Fibroblast of pulmonary artery (primary cell): ENCODE data around the gene NPHS1.
"Not testable (repeated sequence)": the region's sequence is repeated elsewhere in the genome, so short reads cannot be mapped to it uniquely, and the experiment has no call there.

Experiments used
- DNase-seq: peaks from one replicate; pipeline ENCODE4 v3.0.0-alpha.2; 2010; ENCODE audit warnings: low read depth
- H3K4me3 ChIP-seq: replicated peaks from 2 replicates; pipeline ENCODE4 v1.5.1; 2011; ENCODE audit warnings: low read depth, mild to moderate bottlenecking, control low read depth, low read length, moderate library complexity
- CTCF ChIP-seq: IDR thresholded peaks from 2 replicates; pipeline ENCODE4 v1.5.1; 2011; ENCODE audit warnings: mild to moderate bottlenecking, control low read depth, low read length, inconsistent platforms; ENCODE audit errors: missing control alignments

NPHS1 gene

GRCh38 chr19:35895911-35896642 is 43.8 kb upstream of the NPHS1 start:
- DNase-seq: no peak
- TF ChIP-seq CTCF: no peak
- H3K4me3 ChIP-seq: no peak overlapping the region

GRCh38 chr19:35894342-35894741 is 42.0 kb upstream of the NPHS1 start:
- TF ChIP-seq CTCF: no peak
- DNase-seq: no peak
- no peak overlapping the region for H3K4me3 ChIP-seq

GRCh38 chr19:35891819-35892218 is 39.5 kb upstream of the NPHS1 start:
- DNase-seq, H3K4me3 ChIP-seq: not testable (repeated sequence)

GRCh38 chr19:35890113-35890650 is 37.9 kb upstream of the NPHS1 start:
- no peak overlapping the region for H3K4me3 ChIP-seq
- DNase-seq: no peak
- no peak for TF ChIP-seq CTCF

- DNase-seq: no peak
- H3K4me3 ChIP-seq: no peak overlapping the region
- no peak for TF ChIP-seq CTCF
Observed at GRCh38 chr19:35889370-35890112, 37.2 kb upstream of the NPHS1 start.

GRCh38 chr19:35888398-35888797 is 36.1 kb upstream of the NPHS1 start:
- no peak for DNase-seq
- H3K4me3 ChIP-seq: no peak overlapping the region
- TF ChIP-seq CTCF: no peak

GRCh38 chr19:35887197-35887596 is 34.9 kb upstream of the NPHS1 start:
- no peak for TF ChIP-seq CTCF
- DNase-seq: no peak
- no peak overlapping the region for H3K4me3 ChIP-seq
